Renal cortical epithelial cell (primary cell): Measurements from ENCODE around the gene DIAPH3. TPM values are rescaled to one million over a fixed set of nuclear protein-coding genes. Genes with fewer than 3 reads are reported as not detected.

Experiments used
- DNase-seq: peaks from one replicate; pipeline ENCODE4 v3.0.0-alpha.2; 2011; ENCODE audit warnings: low read depth
- total RNA-seq: library from RNA; depleted of rRNA; stranded (reverse); fragments of >200 nt; gene quantifications from 2 replicates; pipeline ENCODE4 v1.2.3, GENCODE V29; 2014

The DIAPH3 gene
- total RNA-seq, 1 donor from 2014 or later, result 20.8 TPM

DNA sequence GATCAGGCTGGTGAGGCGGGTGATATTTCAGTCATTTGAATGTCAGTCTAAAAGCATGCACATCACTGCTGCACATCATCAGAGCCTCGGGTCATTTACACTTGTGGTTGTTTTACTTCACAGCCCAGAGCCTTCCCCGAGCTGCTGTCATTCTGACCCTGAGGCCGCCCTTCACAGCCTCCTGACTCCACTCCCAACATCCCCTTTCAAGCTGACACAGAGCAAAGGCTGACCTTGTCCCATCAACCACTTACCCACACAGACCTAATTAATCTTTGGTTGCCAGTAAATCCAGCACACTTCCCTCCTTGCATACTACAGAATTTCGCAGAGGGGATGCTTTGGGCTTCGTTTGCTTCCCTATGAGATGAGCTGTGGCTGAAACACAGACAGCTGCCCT lies 528.1 kb downstream of the DIAPH3 start:
- no peak for DNase-seq

DNA sequence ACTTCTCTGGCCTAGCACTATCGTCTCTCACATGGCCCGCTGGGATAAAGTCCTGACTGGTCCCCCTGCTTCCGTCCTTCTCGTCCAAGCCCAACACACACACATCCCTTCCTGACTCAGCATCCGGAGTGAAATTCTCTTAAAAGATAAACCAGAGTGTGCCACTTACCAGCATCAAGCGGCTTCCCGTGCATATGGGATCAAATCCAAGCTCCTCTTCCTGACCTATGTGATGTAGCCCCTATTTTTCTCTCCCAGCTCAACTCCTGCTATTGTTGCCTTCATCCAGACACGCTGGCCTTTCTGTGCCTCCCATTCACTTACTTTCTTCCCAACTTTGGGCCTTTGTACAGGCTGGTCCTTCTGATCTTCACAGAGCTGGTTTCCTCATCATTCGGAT lies 530.4 kb downstream of the DIAPH3 start:
- no peak for DNase-seq

DNA sequence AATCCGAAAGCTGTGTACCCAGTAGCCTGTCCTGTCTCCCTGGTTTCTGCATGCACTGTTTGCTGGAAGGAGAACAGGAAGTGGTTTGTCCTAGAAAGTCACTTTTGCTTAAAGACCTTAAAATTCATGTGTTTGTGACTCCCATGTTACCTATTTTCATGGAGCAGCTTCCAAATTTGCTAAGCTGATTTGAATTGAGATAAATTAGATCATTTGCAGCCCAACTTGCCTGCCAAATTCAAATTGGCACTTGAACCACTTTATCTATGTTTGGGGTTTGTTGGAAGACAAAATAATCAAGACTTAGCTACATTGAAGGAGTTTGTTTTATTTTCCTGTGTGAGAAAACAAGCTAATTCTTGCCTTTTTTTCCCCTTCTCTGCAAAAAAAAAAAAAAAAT lies 532.5 kb downstream of the DIAPH3 start:
- no peak for DNase-seq

DNA sequence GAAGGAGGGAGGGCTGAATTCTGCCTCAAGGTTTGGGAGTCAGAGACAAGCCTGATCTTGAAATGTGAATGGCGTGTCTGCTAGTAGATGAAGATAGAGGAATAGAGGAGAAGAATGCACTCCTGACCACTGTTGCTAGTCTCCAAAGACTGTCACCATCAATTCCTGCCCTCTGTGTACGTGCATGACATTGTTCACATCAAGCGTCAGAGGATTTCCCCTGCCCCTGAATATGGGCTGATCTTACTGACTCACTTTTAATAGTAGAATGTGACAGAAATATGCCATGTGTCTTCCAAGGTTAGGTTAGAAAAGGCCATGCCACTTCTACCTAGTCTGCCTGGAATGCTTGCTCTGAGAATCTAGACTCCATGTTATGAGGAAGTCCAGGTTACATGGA lies 538.6 kb downstream of the DIAPH3 start:
- DNase-seq, result no peak

DNA sequence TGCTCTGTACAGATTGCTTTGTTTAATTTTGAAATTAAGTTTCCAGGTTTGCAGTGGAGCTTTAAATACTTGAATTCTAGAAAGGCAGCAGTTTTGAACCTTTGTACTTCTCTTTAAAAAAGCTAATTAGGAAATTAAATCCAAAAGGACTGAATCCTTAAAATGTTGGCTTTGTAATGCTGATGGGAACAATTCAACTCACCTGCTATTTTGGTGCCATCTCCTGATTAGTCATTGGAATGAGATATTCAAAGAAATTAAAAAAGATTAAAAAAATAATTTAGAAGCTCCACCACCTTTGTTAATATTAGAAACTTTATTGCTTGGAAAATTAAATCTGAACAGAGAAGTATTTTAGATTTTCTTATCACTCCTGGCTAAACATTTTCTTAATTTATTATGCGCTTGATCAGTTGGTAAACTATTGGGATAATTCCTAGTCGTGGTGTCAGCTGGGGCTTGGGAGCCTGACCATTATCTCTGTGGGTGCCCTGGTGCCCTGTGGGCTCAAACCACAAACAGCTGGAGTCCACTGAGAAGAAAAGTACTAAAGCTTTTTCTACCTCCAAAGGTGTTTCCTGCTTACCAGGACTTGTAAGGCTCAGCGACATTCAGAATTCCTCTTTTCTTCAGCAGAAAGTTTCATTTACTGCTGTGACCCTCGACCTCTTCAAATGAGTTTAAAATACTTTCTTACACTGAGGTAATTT lies 540.4 kb downstream of the DIAPH3 start:
- DNase-seq, result no peak

DNA sequence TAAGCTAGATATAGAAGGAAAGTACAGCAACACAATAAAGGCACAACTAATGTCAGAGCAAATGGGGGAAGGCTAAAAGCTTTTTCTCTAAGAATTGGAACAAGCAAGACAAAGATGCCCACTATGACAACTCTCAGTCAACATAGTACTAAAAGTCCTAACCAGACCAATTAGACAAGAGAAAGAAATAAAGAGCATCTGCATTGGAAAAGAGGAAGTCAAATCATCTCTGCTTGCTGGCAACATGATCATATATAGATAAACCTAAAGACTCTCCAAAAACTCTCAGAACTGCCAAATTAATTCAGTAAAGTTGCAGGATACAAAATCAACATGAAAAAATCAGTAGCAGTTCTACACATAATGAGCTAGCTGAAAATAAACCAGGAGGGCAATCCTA lies 542.0 kb downstream of the DIAPH3 start:
- no peak for DNase-seq

Other genes with a start within 250 kb of the DIAPH3 start
- 17.7 and 21.0 TPM in 2 replicates for gene TDRD3, start 233.3 kb upstream of the DIAPH3 start, total RNA-seq